ENCODE data around the gene UQCC2. TPM values are rescaled to one million over a fixed set of nuclear protein-coding genes. Genes with fewer than 3 reads are reported as not detected.

The UQCC2 gene
- total RNA-seq, 2 experiments from 2014 or later: 64.9 to 85.3 TPM

GRCh38 chr6:33747823-33748222 is 36.3 kb upstream of the UQCC2 start:
- intact Hi-C loops (cut with micrococcal nuclease; ENCODE audit: unreplicated experiment): loop anchor here (10.0 kb wide), 1 partner anchor 407 kb away; no protein-coding TSS in a partner anchor
- Histone ChIP-seq H3K27ac (ENCODE audit: low read depth, low read length, poor library complexity, severe bottlenecking) (no peak overlapping the region), H3K79me2 (ENCODE audit: insufficient read depth, low read depth, low read length) (no peaks in the 10 kb centered on the region), H3K4me3 (ENCODE audit: low read depth, low read length, poor library complexity, severe bottlenecking) (no peak overlapping the region), H3K4me1 (ENCODE audit: insufficient read depth, low read length, poor library complexity, severe bottlenecking) (no peaks in the 10 kb centered on the region), H3K36me3 (ENCODE audit: insufficient read depth, low read length) (no peaks in the 10 kb centered on the region), H3K4me2 (ENCODE audit: low read length) (no peak overlapping the region), H2AFZ (ENCODE audit: low read length) (no peak overlapping the region), H3K9me2 (ENCODE audit: insufficient read depth, low read length) (no peaks in the 10 kb centered on the region), H4K20me1 (ENCODE audit: insufficient read depth, low read length) (no peaks in the 10 kb centered on the region), H3K9me3 (ENCODE audit: low read length) (no peaks in the 10 kb centered on the region)
- POLR2A ChIA-PET: no interaction called here
- no TSS peak for BruUV-seq (replicated peaks)
- CTCF ChIA-PET (ENCODE audit: unreplicated experiment): no interaction called here
- TF ChIP-seq EZH2phosphoT487 (IDR thresholded peaks at IDR 0.05; ENCODE audit: borderline replicate concordance, low read depth, low read length): no peak
- TF ChIP-seq CTCF (conservative IDR thresholded peaks at IDR 0.05; ENCODE audit: low read length): no peak
- no peak for DNase-seq (ENCODE audit: low spot score)

GRCh38 chr6:33746651-33747100 is 35.2 kb upstream of the UQCC2 start, which contains the start of gene IP6K3:
TSS of gene IP6K3 (minus strand) at chr6:33746905. CDS start at chr6:33735476, 11,429 bp downstream.
- TF ChIP-seq EZH2phosphoT487 (IDR thresholded peaks at IDR 0.05; ENCODE audit: borderline replicate concordance, low read depth, low read length) (no peak), CTCF (conservative IDR thresholded peaks at IDR 0.05; ENCODE audit: low read length) (no peak)
- POLR2A ChIA-PET: interaction anchor here (0.7 kb wide), 1 partner anchor 213 kb away, joined by 4 read pairs; no protein-coding TSS in a partner anchor
- H3K4me2 ChIP-seq (ENCODE audit: low read length): no peak within 1 kb of the TSS

GRCh38 chr6:33746036-33746600 is 34.6 kb upstream of the UQCC2 start:
- no peaks in the 10 kb centered on the region for H3K9me3 ChIP-seq (ENCODE audit: low read length)
- no peak overlapping the region for H3K27ac ChIP-seq (ENCODE audit: low read depth, low read length, poor library complexity, severe bottlenecking)
- no peaks in the 10 kb centered on the region for H3K4me1 ChIP-seq (ENCODE audit: insufficient read depth, low read length, poor library complexity, severe bottlenecking)
- intact Hi-C loops (cut with micrococcal nuclease; ENCODE audit: unreplicated experiment): loop anchor here (10.0 kb wide), 1 partner anchor 409 kb away; no protein-coding TSS in a partner anchor
- H3K79me2 ChIP-seq (ENCODE audit: insufficient read depth, low read depth, low read length): no peaks in the 10 kb centered on the region
- no peak overlapping the region for H2AFZ ChIP-seq (ENCODE audit: low read length)
- no peak overlapping the region for H3K4me3 ChIP-seq (ENCODE audit: low read depth, low read length, poor library complexity, severe bottlenecking)
- ChIA-PET CTCF (ENCODE audit: unreplicated experiment) (no interaction called here), POLR2A (interaction anchor here (0.7 kb wide), 1 partner anchor 214 kb away, joined by 4 read pairs; no protein-coding TSS in a partner anchor)
- no TSS peak for BruUV-seq (replicated peaks)
- TF ChIP-seq EZH2phosphoT487 (IDR thresholded peaks at IDR 0.05; ENCODE audit: borderline replicate concordance, low read depth, low read length): no peak
- no peak for TF ChIP-seq CTCF (conservative IDR thresholded peaks at IDR 0.05; ENCODE audit: low read length)
- DNase-seq (ENCODE audit: low spot score): no peak
- H3K36me3 ChIP-seq (ENCODE audit: insufficient read depth, low read length): no peaks in the 10 kb centered on the region
- H3K9me2 ChIP-seq (ENCODE audit: insufficient read depth, low read length): no peaks in the 10 kb centered on the region
- H4K20me1 ChIP-seq (ENCODE audit: insufficient read depth, low read length): no peaks in the 10 kb centered on the region
- H3K4me2 ChIP-seq (ENCODE audit: low read length): no peak overlapping the region

More at GRCh38 chr6:33746651-33747100, 35.2 kb upstream of the UQCC2 start, which contains the start of gene IP6K3:
- CTCF ChIA-PET (ENCODE audit: unreplicated experiment): no interaction called here
- DNase-seq (ENCODE audit: low spot score): no peak
- no peak within 1 kb of the TSS for H3K27ac ChIP-seq (ENCODE audit: low read depth, low read length, poor library complexity, severe bottlenecking)
- no TSS peak for BruUV-seq (replicated peaks)
- intact Hi-C loops (cut with micrococcal nuclease; ENCODE audit: unreplicated experiment): loop anchor here (10.0 kb wide), 1 partner anchor 408 kb away; no protein-coding TSS in a partner anchor
- H3K4me3 ChIP-seq (ENCODE audit: low read depth, low read length, poor library complexity, severe bottlenecking): no peak within 1 kb of the TSS
- no peak within 1 kb of the TSS for H2AFZ ChIP-seq (ENCODE audit: low read length)
- H3K9me3 ChIP-seq (ENCODE audit: low read length): no peaks in the 10 kb centered on the region
- no peaks in the 10 kb centered on the region for H3K79me2 ChIP-seq (ENCODE audit: insufficient read depth, low read depth, low read length)
- H3K9me2 ChIP-seq (ENCODE audit: insufficient read depth, low read length): no peaks in the 10 kb centered on the region
- no peaks in the 10 kb centered on the region for H3K4me1 ChIP-seq (ENCODE audit: insufficient read depth, low read length, poor library complexity, severe bottlenecking)
- H4K20me1 ChIP-seq (ENCODE audit: insufficient read depth, low read length): no peaks in the 10 kb centered on the region
- H3K36me3 ChIP-seq (ENCODE audit: insufficient read depth, low read length): no peaks in the 10 kb centered on the region
